HCT116 (cell line): ENCODE measurements around the gene PRR23E. TPM values are rescaled to one million over a fixed set of nuclear protein-coding genes. Genes with fewer than 3 reads are reported as not detected.

Experiments
- ATAC-seq: fragments of 200-7000 bp; cut with Tn5 transposase; 2 replicates; pipeline ENCODE4 v1.9.1; 2020; ENCODE audit warnings: mild to moderate bottlenecking, moderate library complexity
- BruUV-seq: library from RNA; stranded (reverse); fragments of 400-500 nt; replicated peaks from 2 replicates; lab custom pipeline; 2021; lab: Mats Ljungman, UMichigan
- CTCF ChIA-PET: fragments of 300-600 bp; sonication (Branson Sonifier 250); formaldehyde crosslinking; loops from one replicate; lab custom pipeline; 2021; ENCODE audit warnings: antibody characterized with exemption; lab: Charles Lee
- POLR2A ChIA-PET: fragments of 300-600, 350-600 bp; sonication (Branson Sonifier 250); formaldehyde crosslinking; loops from one replicate; lab custom pipeline; 2021; ENCODE audit warnings: antibody characterized with exemption; lab: Charles Lee
- RAD21 ChIA-PET, 2 experiments: fragments of 300-600 bp; sonication (Branson Sonifier 250); formaldehyde crosslinking; loops; one replicate each; lab custom pipeline; 2023; ENCODE audit warnings: low total read pairs in 2 of 2; ENCODE audit not compliant: uncharacterized antibody in 2 of 2, unreplicated experiment in 2 of 2, low non-redundant PET in 1 of 2; lab: Charles Lee
- DNase-seq: peaks from one replicate; pipeline ENCODE4 v3.0.0-alpha.2; 2010; ENCODE audit warnings: low read depth, low spot score
- H2AFZ ChIP-seq: fragments of 200-600 bp; shearing (Covaris generic), sonication (generic); 2 replicates; pipeline ENCODE4 v1.6.1; 2017; ENCODE audit warnings: low read depth, mixed run types, mixed read lengths, antibody characterized with exemption, low read length; ENCODE audit not compliant: poor library complexity, severe bottlenecking
- H3K27ac ChIP-seq: 2 replicates; pipeline ENCODE4 v1.5.1; 2012; ENCODE audit warnings: low read depth, low read length
- H3K27me3 ChIP-seq: fragments of 200-600 bp; sonication (generic); 2 replicates; pipeline ENCODE4 v1.6.1; 2016; ENCODE audit warnings: mixed run types, low read length, mixed read lengths; ENCODE audit not compliant: insufficient read depth
- H3K36me3 ChIP-seq, 2 experiments: fragments of 200-500 bp in 1 of 2; fragments of 200-600 bp in 1 of 2; sonication (Bioruptor generic) in 1 of 2; sonication (generic) in 1 of 2; 2 replicates each; pipeline versions ENCODE4 v1.5.1 to v1.6.1; 2014 to 2016; ENCODE audit warnings: low read length in 2 of 2, inconsistent platforms in 1 of 2, mixed read lengths in 1 of 2, mixed run types in 1 of 2; ENCODE audit not compliant: insufficient read depth in 2 of 2, control insufficient read depth in 1 of 2
- H3K4me1 ChIP-seq, 2 experiments: fragments of 200-600 bp in 1 of 2; sonication (generic) in 1 of 2; 2 replicates each; pipeline versions ENCODE4 v1.5.1 to v1.6.1; 2012 to 2017; ENCODE audit warnings: low read length in 2 of 2, inconsistent platforms in 1 of 2, mild to moderate bottlenecking in 1 of 2, mixed read lengths in 1 of 2, mixed run types in 1 of 2, moderate library complexity in 1 of 2; ENCODE audit not compliant: insufficient read depth in 2 of 2, control insufficient read depth in 1 of 2
- H3K4me2 ChIP-seq: fragments of 200-600 bp; sonication (generic); 2 replicates; pipeline ENCODE4 v1.6.1; 2017; ENCODE audit warnings: mixed run types, low read length, mixed read lengths
- H3K4me3 ChIP-seq, 2 experiments: fragments of 200-600 bp in 1 of 2; sonication (generic) in 1 of 2; replicated peaks in 1 of 2; 2 replicates each; pipeline ENCODE4 v1.5.1; 2011 to 2016; ENCODE audit warnings: low read length in 2 of 2, control low read depth in 1 of 2, low read depth in 1 of 2, mild to moderate bottlenecking in 1 of 2, mixed read lengths in 1 of 2, mixed run types in 1 of 2
- H3K79me2 ChIP-seq: fragments of 200-600 bp; sonication (generic); 2 replicates; pipeline ENCODE4 v1.6.1; 2017; ENCODE audit warnings: mild to moderate bottlenecking, mixed run types, low read length, moderate library complexity, mixed read lengths; ENCODE audit not compliant: insufficient read depth
- H3K9ac ChIP-seq: fragments of 200-600 bp; sonication (generic); 2 replicates; pipeline ENCODE4 v1.6.1; 2016; ENCODE audit warnings: low read length, mixed read lengths
- H3K9me2 ChIP-seq: fragments of 200-600 bp; sonication (generic), shearing (Covaris generic); 2 replicates; pipeline ENCODE4 v1.6.1; 2017; ENCODE audit warnings: mixed run types, mild to moderate bottlenecking, moderate library complexity; ENCODE audit not compliant: insufficient read depth
- H3K9me3 ChIP-seq, 2 experiments: fragments of 200-500 bp in 1 of 2; fragments of 200-600 bp in 1 of 2; sonication (Bioruptor generic) in 1 of 2; sonication (generic) in 1 of 2; 2 replicates each; pipeline ENCODE4 v1.6.1; 2014 to 2017; ENCODE audit warnings: low read length in 2 of 2, mixed read lengths in 2 of 2, inconsistent platforms in 1 of 2, low read depth in 1 of 2, mild to moderate bottlenecking in 1 of 2, mixed run types in 1 of 2, moderate library complexity in 1 of 2; ENCODE audit not compliant: control insufficient read depth in 1 of 2, insufficient read depth in 1 of 2
- H4K20me1 ChIP-seq: fragments of 200-600 bp; sonication (generic), shearing (Covaris generic); 2 replicates; pipeline ENCODE4 v1.6.1; 2017; ENCODE audit warnings: mixed run types, mild to moderate bottlenecking, moderate library complexity; ENCODE audit not compliant: insufficient read depth
- ELF1 ChIP-seq: IDR thresholded peaks from 2 replicates; pipeline ENCODE4 v1.6.1; 2012; ENCODE audit warnings: low read depth, borderline replicate concordance
- EZH2phosphoT487 ChIP-seq: fragments of 200-600 bp; IDR thresholded peaks from 2 replicates; pipeline ENCODE4 v1.6.1; 2018; ENCODE audit warnings: antibody characterized with exemption, borderline replicate concordance
- FOSL1 ChIP-seq: IDR thresholded peaks from 2 replicates; pipeline ENCODE4 v1.6.1; 2012; ENCODE audit warnings: low read depth
- JUND ChIP-seq: IDR thresholded peaks from 2 replicates; pipeline ENCODE4 v1.6.1; 2012
- POLR2A ChIP-seq: IDR thresholded peaks from 2 replicates; pipeline ENCODE4 v1.7.0; 2011; ENCODE audit warnings: borderline replicate concordance; ENCODE audit not compliant: insufficient read depth, insufficient read length; ENCODE audit errors: extremely low read depth
- POLR2AphosphoS5 ChIP-seq: IDR thresholded peaks from 2 replicates; pipeline ENCODE4 v1.6.1; 2011; ENCODE audit warnings: mild to moderate bottlenecking, low read depth, low read length, moderate library complexity
- RAD21 ChIP-seq: IDR thresholded peaks from 2 replicates; pipeline ENCODE4 v1.6.1; 2012; ENCODE audit warnings: low read depth, mild to moderate bottlenecking
- SIN3A ChIP-seq: IDR thresholded peaks from 2 replicates; pipeline ENCODE4 v1.6.1; 2012; ENCODE audit warnings: low read depth
- YY1 ChIP-seq: IDR thresholded peaks from 2 replicates; pipeline ENCODE4 v1.6.1; 2011; ENCODE audit warnings: low read length, low read depth, moderate library complexity, mild to moderate bottlenecking; ENCODE audit not compliant: insufficient replicate concordance; ENCODE audit errors: extremely low read depth
- intact Hi-C: fragments of 100-400 bp; cut with micrococcal nuclease; formaldehyde crosslinking; loops from 2 replicates; pipeline ENCODE4 v1.10.0; 2022
- total RNA-seq: library from RNA; stranded (reverse); gene quantifications from one replicate; pipeline ENCODE4 v1.2.1, GENCODE V29; 2021; ENCODE audit not compliant: unreplicated experiment
- TF ChIP-seq, protein P1 (sequence below): IDR thresholded peaks from 2 replicates; pipeline ENCODE4 v1.6.1; 2012; ENCODE audit warnings: low read depth
- TF ChIP-seq, protein P2 (sequence below): IDR thresholded peaks from 2 replicates; pipeline ENCODE4 v1.6.1; 2012

PRR23E gene
- total RNA-seq, 1 experiment from 2014 or later = not detected

DNA sequence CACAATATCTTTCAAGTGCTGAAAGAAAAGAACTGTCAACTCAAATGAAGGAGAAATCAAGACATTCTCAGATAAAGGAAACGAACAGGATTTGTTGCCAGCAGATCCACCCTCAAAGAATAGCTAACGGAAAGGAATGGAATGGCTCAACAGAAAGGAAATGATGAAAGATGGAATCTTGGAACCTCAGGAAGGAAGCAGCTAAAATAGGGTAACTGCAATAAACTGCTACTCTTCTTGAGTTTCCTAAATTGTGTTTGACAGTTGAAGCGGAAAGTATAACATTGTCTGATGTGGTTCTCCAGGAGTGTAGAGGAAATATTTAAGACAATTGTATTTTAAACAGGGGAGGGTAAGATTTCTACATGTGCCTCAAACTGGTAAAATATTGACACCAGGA, 22.0 kb downstream of the PRR23E start:
- BruUV-seq = no TSS peak
- Histone ChIP-seq H3K79me2 (no peaks in the 10 kb centered on the region), H3K4me3 (no peak overlapping the region), H4K20me1 (no peaks in the 10 kb centered on the region), H3K9ac (no peak overlapping the region), H3K27ac (no peak overlapping the region), H3K9me2 (no peaks in the 10 kb centered on the region), H3K27me3 (peaks cover 7% of the 10 kb centered on the region; the same call in 1 of the 2 replicates), H3K9me3 (no peaks in the 10 kb centered on the region), H3K4me2 (no peak overlapping the region), H2AFZ (no peak overlapping the region), H3K4me1 (peaks cover 0 to 14% of the 10 kb centered on the region in 2 experiments; a peak in 2 of 4 replicates), H3K36me3 (no peaks in the 10 kb centered on the region)
- ChIA-PET CTCF (no interaction called here), POLR2A (interaction anchor here (1.7 kb wide), 1 partner anchor 11 kb away, joined by 5 read pairs; no protein-coding TSS in a partner anchor), RAD21 (no interaction called here)
- intact Hi-C loops = no loop called here
- TF ChIP-seq ELF1 (no peak), FOSL1 (no peak), YY1 (no peak), POLR2AphosphoS5 (no peak), SIN3A (no peak), POLR2A (no peak), JUND (no peak), EZH2phosphoT487 (no peak), RAD21 (no peak)
- TF ChIP-seq, protein P1, sequence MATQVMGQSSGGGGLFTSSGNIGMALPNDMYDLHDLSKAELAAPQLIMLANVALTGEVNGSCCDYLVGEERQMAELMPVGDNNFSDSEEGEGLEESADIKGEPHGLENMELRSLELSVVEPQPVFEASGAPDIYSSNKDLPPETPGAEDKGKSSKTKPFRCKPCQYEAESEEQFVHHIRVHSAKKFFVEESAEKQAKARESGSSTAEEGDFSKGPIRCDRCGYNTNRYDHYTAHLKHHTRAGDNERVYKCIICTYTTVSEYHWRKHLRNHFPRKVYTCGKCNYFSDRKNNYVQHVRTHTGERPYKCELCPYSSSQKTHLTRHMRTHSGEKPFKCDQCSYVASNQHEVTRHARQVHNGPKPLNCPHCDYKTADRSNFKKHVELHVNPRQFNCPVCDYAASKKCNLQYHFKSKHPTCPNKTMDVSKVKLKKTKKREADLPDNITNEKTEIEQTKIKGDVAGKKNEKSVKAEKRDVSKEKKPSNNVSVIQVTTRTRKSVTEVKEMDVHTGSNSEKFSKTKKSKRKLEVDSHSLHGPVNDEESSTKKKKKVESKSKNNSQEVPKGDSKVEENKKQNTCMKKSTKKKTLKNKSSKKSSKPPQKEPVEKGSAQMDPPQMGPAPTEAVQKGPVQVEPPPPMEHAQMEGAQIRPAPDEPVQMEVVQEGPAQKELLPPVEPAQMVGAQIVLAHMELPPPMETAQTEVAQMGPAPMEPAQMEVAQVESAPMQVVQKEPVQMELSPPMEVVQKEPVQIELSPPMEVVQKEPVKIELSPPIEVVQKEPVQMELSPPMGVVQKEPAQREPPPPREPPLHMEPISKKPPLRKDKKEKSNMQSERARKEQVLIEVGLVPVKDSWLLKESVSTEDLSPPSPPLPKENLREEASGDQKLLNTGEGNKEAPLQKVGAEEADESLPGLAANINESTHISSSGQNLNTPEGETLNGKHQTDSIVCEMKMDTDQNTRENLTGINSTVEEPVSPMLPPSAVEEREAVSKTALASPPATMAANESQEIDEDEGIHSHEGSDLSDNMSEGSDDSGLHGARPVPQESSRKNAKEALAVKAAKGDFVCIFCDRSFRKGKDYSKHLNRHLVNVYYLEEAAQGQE = no peak
- TF ChIP-seq, protein P2, sequence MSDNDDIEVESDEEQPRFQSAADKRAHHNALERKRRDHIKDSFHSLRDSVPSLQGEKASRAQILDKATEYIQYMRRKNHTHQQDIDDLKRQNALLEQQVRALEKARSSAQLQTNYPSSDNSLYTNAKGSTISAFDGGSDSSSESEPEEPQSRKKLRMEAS = no peak
- no peak for ATAC-seq
- DNase-seq = no peak
